ENCODE data around the gene FKBP2.
A peak's percentile ranks its signal among the peaks of the same experiment; 100 is the strongest.
"Not testable (repeated sequence)": the region's sequence is repeated elsewhere in the genome, so short reads cannot be mapped to it uniquely, and the experiment has no call there.

Gene FKBP2

DNA sequence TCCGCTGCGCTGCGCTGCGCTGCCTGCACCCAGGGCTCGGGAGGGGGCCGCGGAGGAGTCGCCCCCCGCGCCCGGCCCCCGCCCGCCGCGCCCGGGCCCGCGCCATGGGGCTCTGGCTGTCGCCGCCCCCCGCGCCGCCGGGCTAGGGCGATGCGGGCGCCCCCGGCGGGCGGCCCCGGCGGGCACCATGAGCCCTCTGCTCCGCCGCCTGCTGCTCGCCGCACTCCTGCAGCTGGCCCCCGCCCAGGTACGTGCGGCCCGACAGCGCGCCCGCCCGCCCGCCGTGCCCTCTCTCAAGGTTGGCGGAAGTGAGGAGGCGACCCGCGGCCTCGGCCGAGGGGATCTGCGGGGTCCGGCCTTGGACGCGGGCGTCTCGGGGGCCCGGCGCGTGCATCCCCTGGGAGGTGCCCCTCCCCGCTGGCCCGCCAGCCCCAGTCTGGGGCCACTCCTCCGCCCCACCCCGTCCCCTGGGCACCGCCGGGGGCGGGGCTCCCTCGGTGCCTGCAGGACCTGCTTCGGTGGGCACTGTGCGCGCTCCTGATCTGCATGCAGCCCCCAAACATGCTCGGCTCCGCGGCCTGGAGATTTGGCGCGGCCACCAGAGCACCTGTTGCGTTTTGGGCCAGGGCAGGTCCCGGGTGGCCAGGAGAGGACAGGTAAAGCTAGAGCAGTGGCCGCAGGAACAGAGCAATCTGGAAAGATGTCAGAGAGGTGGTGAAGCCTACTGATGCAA is 6.1 kb upstream of the FKBP2 start:
- peak; percentile 74 for DNase-seq (ENCODE audit: low spot score)

DNA sequence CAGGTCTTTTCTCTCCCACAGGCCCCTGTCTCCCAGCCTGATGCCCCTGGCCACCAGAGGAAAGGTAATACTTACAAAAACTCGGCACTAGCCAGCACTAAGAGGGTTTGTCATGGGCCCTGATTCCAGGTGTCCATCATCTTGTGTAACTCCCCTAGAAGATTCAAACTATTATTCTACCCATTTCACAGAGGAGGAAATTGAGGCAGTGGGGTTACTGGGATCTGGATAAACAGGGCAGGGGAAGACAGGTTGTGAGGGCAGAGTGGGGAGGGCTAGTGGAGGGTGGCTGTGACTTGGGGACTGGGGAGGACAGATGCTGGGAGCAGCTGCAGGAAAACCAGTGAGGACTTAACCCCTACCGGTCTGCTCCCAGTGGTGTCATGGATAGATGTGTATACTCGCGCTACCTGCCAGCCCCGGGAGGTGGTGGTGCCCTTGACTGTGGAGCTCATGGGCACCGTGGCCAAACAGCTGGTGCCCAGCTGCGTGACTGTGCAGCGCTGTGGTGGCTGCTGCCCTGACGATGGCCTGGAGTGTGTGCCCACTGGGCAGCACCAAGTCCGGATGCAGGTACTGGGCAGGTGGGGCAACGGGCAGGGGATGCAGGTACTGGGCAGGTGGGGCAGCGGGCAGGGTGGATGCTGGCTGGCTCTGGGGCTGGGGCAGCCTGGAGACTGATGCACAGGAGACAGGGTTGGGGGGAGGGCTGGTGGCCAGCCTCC is 5.3 kb upstream of the FKBP2 start:
- no peak for DNase-seq (ENCODE audit: low spot score)

DNA sequence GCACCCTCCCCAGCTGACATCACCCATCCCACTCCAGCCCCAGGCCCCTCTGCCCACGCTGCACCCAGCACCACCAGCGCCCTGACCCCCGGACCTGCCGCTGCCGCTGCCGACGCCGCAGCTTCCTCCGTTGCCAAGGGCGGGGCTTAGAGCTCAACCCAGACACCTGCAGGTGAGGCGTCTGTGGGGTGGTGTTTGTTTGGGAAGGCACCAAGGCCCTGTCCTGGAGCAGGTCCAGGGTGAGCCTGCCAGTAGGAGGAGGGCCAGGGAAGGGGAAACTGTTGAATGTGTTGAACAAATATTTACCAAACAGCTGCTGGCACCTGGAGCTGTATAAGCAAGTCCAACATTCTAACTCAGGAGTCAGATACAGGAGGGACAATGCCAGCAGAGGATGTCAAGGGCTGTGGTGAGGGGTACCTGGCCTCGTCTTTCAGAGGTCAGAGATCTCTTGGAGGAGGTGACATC is 3.4 kb upstream of the FKBP2 start:
- no peak for DNase-seq (ENCODE audit: low spot score)

DNA sequence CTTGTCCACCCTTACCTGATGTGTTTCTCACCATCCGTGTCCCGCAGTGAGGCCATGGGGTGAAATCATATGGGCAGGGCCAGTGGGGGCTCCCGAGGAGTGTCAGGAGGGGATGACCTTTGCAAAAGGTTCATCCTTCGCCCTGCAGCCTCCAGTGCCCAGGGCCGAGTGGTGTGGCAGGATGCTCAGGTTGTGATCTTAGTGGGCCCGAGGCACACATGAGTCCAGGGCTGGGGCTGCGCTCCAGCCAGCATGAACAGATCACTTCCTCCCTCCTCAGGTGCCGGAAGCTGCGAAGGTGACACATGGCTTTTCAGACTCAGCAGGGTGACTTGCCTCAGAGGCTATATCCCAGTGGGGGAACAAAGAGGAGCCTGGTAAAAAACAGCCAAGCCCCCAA is 2.8 kb upstream of the FKBP2 start:
- no peak for DNase-seq (ENCODE audit: low spot score)

DNA sequence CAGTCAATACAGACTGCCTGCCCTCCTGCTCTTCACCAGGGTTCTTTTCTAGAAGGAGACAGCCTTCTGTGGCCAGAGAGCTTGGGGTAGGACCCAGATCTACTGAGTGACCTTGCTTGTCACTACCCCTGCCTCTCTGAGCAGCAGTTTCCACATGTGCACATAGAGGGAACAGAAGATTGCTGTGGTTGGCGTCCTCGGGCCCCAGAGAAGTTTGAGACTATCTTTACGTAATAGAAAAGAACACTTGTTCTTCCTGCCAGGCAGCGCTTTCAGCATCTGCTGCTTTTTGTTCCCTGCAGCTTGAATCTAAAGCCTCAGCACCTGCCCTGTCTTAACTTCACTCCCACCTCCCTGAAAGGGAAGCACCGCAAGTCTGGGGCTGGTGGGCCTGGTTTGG is 1.9 kb upstream of the FKBP2 start:
- no peak for DNase-seq (ENCODE audit: low spot score)

DNA sequence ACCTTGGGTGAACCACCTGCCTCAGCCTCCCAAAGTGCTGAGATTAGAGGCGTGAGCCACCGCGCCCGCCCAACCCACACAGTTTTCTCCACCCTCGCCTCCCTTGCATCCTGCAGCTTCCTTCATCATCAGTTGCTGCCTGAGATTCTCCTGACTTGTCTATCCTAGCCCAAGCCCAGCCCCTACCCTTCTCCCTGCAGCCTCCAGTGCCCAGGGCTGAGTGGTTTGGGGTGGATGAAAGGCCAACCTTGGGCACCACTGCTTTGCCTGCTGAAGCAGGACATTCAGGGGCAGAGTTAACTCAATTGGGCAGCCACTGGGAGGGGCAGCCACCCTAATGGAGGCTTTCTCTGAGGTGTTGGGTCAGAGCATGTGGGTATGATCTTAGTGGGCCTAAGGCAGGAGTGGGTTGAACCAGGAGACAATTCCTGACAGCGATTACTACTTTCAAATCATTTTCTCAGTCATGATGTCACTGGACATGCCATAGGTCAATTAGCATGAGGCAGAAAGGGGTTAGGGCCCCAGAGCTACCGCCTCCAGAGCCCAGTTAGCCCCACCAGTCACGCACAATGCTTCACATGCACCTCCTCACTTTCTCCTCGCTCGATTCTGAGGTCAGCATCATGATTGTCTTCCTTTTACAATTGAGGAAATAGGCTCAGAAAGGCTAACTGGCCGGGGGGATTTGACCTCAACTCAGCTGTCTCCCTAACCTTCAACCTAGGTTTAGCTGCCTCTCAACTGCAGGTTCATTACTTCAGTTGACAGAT is 1.0 kb upstream of the FKBP2 start:
- DNase-seq (ENCODE audit: low spot score), result no peak

DNA sequence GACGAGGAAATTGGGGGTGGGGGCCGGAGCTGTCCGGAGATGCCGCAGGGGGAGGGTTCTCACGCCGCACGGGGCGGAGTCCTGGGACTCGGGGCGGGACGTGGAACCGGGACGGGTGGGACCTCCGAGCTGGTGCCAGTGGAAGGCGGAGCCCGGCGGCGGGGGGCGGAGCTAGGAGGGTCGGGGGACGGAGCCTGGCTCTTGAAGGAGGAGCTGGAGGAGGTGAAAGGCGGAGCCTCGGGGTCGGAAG is 271 bp downstream of the FKBP2 start:
- no peak for DNase-seq (ENCODE audit: low spot score)

DNA sequence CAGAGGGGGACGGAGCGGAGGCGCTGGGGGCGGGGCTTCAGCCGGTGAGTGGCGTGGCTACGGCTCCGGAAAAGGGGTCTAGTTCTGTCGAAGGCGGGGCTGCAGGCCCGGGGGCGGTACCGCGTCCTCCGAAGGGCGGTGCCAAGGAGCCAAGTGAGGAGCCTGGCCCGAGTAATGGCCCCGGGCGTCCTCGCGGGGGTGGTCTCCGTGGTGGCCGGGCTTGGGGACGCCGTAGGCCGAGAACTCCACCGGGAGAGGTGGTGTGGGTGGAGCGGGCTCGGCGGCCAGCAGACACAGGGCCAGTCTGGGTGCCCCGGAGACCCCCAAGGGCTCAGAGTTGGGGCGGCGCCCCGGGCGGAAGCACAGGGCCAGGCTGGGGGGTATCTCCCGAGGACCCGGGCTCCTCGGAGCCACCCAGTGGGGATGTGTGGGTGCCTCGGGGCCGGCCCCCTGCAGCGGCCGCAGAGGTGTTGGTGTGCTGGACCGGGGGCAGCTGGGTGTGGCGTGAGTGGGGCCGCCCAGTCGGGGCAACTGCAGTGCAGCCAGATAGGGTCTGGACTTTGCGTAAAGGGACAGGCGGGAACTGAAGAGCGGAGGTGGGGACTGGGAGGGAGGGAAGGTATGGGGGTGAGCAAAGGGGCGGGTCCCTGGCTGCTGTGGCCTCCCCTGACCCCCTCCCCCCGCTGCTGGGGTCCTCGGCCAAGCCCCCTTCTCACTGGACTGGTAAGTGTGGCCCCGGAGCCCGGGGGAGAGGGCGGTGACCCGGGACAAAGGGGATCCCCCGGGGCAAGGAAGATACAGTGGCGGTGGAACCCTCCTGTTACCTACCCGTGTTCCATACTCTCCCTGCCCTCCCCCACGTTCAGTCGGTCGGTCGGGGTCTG is 838 bp downstream of the FKBP2 start:
- DNase-seq (ENCODE audit: low spot score), result peak; percentile 98

DNA sequence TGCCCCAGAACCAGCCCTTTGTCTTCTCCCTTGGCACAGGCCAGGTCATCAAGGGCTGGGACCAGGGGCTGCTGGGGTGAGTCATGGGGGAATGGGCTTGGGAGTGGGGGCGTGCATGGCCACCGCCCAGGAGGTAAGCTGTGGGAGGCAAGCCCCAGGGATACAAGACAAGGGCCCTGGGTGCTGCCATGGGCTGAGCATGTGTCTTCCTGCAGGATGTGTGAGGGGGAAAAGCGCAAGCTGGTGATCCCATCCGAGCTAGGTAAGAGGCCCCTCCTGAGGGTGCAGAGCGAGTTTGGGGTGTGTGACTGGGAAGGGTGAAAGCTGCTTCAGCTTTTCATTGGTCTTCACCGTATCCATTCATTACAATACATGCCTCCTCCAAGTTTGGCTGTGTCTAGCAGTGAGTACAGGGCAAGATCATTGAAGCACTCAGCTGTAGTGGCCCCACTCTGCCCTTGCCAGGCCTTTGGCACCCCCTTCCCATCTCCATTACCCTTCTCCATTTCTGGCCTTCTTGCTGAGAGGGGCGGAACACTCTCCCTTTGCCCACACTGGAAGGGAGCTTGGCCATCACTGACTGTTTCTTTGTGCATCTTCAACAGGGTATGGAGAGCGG is 2.5 kb downstream of the FKBP2 start:
- no peak for DNase-seq (ENCODE audit: low spot score)

DNA sequence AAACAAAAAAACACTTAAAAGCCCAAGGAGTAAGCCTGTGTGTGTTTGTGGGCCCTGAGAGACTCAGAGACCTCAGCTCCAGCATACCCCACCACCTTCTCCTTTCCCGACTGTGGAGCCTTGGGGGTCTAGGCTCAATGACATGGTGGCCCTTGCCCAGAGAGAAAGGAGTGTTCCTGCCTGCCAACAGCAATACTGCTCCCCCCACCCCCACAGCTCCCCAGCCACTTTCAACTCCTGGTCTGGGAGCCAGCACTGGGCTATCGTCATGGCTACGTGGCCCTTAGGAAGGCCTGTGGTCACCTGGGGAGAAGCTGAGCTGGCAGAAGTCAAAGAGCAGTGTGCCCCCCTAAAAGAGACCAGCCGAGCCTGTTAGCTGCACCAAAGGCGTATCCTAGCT is 3.2 kb downstream of the FKBP2 start:
- no peak for DNase-seq (ENCODE audit: low spot score)

DNA sequence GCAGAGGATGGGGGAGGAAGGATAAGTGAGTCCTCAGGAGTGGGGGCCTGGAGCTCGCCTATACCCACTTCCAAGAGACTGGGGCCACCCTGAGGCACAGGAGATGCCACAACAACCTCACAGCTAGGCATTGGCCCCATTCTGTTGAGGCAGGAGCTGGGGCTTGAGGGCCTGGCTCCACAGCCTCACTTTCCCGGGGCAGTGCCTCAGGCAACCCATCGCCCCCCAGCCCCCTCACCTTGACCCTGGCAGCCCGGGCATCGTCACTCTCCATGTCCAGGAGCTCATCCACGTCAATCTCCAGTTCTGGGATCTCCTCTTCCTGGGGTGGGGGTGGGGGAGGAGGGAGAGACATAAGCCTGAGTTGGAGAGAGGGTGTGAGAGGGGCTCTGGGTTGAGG is 4.1 kb downstream of the FKBP2 start:
- DNase-seq (ENCODE audit: low spot score), result no peak

DNA sequence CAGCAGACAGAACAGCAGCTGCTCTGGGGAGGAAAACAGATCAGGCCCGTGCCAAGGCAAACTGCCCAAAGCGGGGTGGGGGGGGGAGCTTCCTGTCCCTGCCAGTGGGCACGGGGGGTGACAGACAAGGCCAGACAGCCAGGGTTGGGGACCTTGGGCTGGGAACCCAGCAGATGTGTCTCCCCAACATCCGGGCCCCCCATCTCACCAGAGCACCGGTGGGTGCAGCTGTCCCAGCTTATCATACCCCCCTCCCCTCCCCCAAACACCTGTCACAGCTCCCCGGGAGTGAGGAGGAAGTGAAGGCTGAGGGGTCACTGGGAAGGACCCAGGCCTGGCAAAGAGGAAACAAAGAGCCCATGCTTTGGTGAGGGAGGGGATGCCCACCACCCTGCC is 4.5 kb downstream of the FKBP2 start:
- DNase-seq (ENCODE audit: low spot score), result peak; percentile 26

DNA sequence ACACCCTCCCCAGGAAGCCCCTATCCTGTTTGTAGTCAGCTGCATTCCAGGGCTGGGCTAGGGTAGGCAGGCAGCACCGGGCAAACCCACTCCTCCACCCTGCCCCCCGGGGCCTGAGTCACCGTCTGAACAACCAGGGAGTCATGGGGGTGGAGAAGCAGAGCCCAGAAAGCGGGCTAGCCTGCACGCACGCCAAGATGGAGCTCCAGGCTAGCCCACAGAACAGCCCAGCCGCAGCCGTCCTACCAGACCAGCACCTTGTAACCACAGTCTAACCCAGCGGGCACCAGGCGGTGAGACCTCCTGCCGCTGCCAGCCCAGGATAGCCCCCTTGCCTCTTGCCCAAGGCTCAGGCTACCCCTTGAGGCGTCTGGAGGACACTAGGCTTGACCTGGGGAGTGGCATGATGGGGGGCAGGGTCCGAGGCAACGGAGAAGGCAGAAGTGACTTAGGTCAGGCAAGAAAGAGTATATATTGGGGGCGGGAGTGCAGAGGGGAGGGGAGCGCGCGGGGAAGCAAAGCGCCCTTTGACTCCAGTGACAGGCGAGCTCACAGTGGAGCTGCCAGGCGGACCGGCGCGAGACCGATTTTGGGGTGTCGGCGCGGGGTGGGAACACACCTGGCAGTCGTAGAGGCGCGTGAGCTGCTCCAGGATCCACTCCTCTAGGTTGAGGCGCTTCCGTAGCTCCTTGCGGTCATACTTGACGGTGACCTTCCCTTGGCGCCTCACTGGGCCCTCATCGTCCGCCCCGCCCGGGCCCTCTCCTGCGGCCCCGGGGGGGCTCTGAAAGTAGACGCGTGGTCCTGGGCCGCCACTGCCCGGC is 5.1 kb downstream of the FKBP2 start:
- peak; percentile 87 for DNase-seq (ENCODE audit: low spot score)

DNA sequence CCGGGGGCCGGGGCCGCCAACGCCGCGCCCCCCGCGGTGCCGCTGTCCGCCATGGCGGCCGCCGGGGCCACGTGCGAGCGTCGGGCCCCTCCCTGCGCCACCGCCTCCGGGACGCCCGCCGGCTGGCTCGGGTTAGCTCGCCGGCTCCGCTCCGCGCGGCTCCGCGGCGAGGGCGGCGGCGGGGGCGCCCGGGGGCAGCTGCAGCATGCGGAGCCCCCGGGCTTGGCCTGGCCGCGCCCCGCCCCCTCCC is 5.7 kb downstream of the FKBP2 start:
- not testable (repeated sequence) for DNase-seq (ENCODE audit: low spot score)

DNA sequence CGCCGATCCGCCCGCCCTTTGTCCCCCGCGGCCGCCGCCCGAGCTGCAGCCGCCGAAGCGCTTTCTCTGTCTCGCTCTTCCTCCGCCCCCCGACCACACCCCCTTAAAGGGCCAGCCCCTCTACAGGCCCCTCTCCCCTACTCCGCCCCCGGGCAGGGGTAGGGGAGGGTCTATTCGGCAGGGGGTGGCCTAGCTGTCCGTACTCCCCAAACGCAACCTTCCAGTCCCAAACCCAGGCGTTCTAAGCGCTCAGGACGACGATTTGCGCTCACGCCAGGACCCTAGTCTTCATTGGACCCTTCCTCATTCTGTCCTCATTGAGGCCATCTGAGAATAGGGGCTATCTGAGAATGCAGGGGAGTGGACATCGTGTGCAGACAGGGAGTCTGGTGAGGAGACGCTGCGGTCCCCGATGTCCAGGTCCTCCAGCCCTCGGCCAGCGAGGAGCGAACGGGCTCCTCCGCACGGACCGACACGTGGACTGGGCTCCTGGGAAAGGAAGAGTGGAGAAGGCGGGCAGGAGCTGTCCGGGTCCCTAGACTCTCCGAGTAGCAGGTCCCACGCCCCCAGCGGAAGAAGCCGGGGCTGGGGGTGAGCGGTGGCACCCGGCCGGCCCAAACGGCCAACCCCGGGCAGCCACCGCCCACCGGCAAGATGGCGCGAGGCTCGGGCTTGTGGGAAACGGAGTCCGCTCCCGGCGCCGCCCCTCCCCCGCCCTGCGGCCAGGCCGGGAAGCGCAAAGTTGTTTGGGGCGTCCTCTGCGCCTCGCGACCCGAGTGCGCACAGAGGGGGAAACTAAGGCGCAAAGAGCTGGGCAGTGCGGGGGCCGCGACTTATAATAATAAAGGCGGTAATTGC is 6.2 kb downstream of the FKBP2 start, which contains the start of gene PPP1R14B:
TSS of gene PPP1R14B (minus strand) at position 73 of the 858 bp plus-strand sequence. CDS start 270 bp downstream, outside the sequence.
- peak; percentile 94 for DNase-seq (ENCODE audit: low spot score)

DNA sequence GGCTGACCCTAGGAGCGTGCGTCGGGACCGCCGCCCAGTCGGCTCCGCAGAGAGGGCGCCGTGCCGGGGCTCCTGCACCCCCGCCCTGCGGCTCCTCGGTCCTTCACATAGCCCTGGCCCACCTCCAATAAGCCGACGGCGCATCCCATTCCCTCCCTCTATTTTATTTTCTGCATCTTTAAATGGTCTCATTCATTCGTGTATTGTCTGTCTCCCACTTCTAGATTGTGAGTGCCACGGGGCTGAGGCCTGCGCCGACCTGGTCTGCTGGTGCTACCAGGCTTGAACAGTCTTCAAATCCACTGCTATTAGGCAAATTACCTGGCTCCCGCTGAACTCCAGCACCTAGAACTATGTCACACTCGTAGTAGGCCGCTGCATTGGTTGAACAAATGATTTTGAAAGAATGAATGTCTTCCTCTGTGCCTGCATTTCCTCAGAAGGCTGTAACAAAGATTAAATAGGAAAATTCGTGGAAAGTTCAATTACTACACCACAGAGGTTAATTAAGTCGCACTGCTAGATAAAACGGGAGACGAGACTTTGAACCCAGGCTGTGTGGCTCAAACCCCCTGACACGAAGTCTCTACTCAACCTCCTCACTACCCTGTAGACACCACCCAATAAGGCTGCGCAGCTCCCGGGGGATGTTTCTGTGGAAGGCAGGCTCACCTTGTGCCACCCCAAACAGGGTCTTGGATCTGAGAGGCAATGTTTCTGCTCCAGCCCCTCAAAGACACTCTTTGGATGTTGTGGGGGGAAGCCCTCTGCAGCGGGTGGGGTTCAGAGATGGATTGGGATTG is 7.0 kb downstream of the FKBP2 start:
- DNase-seq (ENCODE audit: low spot score), result peak; percentile 33

DNA sequence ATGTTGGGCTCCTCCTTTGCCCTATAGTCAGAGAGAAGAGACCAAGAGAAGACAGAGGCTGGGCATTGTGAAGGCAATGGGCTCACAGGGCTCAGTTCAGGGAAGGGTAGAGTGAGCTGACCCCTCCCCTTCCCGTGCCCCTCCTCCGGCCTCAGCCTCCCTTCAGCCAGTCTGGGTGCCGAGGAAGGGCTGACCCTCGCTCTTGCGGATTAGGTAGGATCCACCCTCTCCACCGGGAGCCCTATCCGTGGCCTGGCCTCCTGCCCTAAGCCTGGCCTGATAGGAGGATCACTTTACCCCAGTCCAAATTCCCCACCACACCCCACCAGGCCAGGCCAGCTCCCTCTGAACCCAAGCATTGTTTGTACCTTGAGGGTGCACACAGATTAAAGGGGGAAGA is 7.7 kb downstream of the FKBP2 start:
- no peak for DNase-seq (ENCODE audit: low spot score)

DNA sequence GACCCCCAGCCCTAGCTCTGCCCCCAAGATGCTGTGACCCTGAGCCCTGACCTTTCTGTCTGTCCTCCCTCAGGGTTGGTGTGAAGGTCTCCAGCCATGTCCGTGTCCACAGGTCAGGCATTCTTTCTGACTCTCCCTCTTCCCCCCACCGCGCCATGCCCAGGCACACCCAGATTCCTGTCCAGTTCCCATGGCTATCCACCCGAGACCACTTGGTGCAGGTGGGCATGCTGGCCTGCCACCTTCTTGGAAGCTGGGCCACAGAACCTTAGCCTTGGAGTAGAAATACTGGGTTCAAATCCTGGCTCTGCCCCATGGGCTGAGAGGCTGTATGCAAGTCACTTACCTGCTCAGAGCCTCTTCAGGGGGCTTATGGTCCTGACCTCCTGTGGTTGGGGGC is 8.1 kb downstream of the FKBP2 start:
- no peak for DNase-seq (ENCODE audit: low spot score)

All from GM03348 (cell line).